ENCODE data around the gene SMPX. TPM values are rescaled to one million over a fixed set of nuclear protein-coding genes. Genes with fewer than 3 reads are reported as not detected.

Gene SMPX
- polyA plus RNA-seq, 1 of the 3 experiments (the other 2 are of a cell fraction), result not detected

DNA sequence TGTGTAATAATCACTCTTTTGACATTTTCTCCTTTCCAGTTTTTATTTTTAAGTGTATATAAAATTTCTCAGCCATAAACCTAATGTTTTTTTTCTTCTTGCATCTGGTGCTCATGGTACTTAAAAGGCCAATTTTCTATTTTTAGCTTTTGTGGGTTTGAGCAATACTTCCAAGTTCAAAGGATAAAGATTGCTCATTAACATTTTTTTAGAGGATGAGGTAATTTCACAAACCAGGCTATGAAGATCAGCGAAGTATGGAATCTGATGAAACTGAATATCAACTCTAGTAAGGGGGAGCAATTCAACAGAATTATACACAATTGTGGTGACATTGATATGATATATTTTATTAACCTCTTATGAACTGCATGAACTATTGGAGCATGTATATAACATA, 74.0 kb downstream of the SMPX start:
- no peak overlapping the region for H2AFZ ChIP-seq (ENCODE audit: low read depth)
- no peak overlapping the region for H3K4me3 ChIP-seq (ENCODE audit: low read depth in 2 of 2, low read length in 1 of 2)
- H3K4me2 ChIP-seq, result no peak overlapping the region
- H3K9me2 ChIP-seq, result no peaks in the 10 kb centered on the region
- ChIA-PET POLR2A (no interaction called here), CTCF (no interaction called here)
- no peaks in the 10 kb centered on the region for H4K20me1 ChIP-seq (ENCODE audit: insufficient read depth)
- no peak for TF ChIP-seq FOXJ3 (CRISPR knock-in tag; IDR thresholded peaks at IDR 0.05)
- H3K27ac ChIP-seq (ENCODE audit: low read depth in 2 of 2, low read length in 1 of 2), result no peak overlapping the region
- H3F3A ChIP-seq (replicated peaks; ENCODE audit: insufficient read depth), result no peaks in the 10 kb centered on the region
- H3K4me1 ChIP-seq (ENCODE audit: control insufficient read depth in 1 of 2, insufficient read depth in 2 of 2, low read depth in 1 of 2, low read length in 1 of 2), result no peaks in the 10 kb centered on the region
- 14% methylated on average over 1 of the region's 1 CpG for WGBS (ENCODE audit: low lambda C conversion rate)
- H3K79me2 ChIP-seq (ENCODE audit: insufficient read depth), result no peaks in the 10 kb centered on the region
- DNase-seq, result no peak
- H3K9me3 ChIP-seq, result no peaks in the 10 kb centered on the region
- no peaks in the 10 kb centered on the region for H3K27me3 ChIP-seq (ENCODE audit: insufficient read depth)
- H3K36me3 ChIP-seq (replicated peaks in 1 of 2; ENCODE audit: control insufficient read depth in 1 of 2, insufficient read depth in 2 of 2, low read length in 1 of 2), result no peaks in the 10 kb centered on the region
- no peak overlapping the region for H3K9ac ChIP-seq

DNA sequence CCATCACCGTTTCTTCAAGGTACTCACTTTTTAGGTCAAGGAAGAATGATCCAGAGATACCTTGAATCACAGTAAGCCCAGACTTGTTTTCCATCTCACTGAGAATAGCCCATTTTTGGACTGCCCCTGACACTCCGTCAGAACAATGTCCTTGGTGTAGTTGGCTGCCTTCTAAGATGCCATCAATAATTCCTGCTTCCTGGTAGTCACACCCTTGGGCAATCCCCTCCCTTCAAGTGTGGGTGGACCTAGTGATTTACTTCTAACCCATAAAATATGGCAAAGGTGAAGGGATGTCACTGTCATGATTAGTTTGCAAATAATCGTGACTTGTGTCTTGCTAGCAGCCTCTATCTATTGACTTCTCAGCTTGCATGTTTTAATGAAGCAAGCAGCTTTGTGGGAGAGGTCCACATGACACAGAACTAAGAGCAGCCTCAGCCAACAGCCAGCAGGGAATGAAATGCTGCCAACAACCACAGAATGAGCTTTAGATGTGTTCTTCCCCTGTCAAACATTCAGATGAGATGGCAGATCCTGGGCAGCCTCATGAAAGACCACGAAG, 79.8 kb downstream of the SMPX start:
- H3K27ac ChIP-seq (ENCODE audit: low read depth in 2 of 2, low read length in 1 of 2), result no peak overlapping the region
- H3K9me2 ChIP-seq, result no peaks in the 10 kb centered on the region
- H4K20me1 ChIP-seq (ENCODE audit: insufficient read depth), result no peaks in the 10 kb centered on the region
- TF ChIP-seq ELF1 (IDR thresholded peaks at IDR 0.05) (no peak), RCOR1 (IDR thresholded peaks at IDR 0.05; ENCODE audit: low read length) (no peak), SMC3 (IDR thresholded peaks at IDR 0.05; ENCODE audit: low read depth, low read length) (no peak), MXI1 (IDR thresholded peaks at IDR 0.05; ENCODE audit: low read depth, low read length) (no peak)
- no peak overlapping the region for H3K4me3 ChIP-seq (ENCODE audit: low read depth in 2 of 2, low read length in 1 of 2)
- no peaks in the 10 kb centered on the region for H3K79me2 ChIP-seq (ENCODE audit: insufficient read depth)
- no peaks in the 10 kb centered on the region for H3K36me3 ChIP-seq (replicated peaks in 1 of 2; ENCODE audit: control insufficient read depth in 1 of 2, insufficient read depth in 2 of 2, low read length in 1 of 2)
- 15% methylated on average over 4 of the region's 4 CpGs for WGBS (ENCODE audit: low lambda C conversion rate)
- ChIA-PET CTCF (no interaction called here), POLR2A (no interaction called here)
- H3K4me1 ChIP-seq (ENCODE audit: control insufficient read depth in 1 of 2, insufficient read depth in 2 of 2, low read depth in 1 of 2, low read length in 1 of 2), result no peaks in the 10 kb centered on the region
- H2AFZ ChIP-seq (ENCODE audit: low read depth), result no peak overlapping the region
- no peak for DNase-seq
- no peak overlapping the region for H3K9ac ChIP-seq
- no peak overlapping the region for H3K4me2 ChIP-seq
- no peaks in the 10 kb centered on the region for H3F3A ChIP-seq (replicated peaks; ENCODE audit: insufficient read depth)
- H3K27me3 ChIP-seq (ENCODE audit: insufficient read depth), result no peaks in the 10 kb centered on the region
- no peaks in the 10 kb centered on the region; the same call in 1 of the 2 replicates for H3K9me3 ChIP-seq

DNA sequence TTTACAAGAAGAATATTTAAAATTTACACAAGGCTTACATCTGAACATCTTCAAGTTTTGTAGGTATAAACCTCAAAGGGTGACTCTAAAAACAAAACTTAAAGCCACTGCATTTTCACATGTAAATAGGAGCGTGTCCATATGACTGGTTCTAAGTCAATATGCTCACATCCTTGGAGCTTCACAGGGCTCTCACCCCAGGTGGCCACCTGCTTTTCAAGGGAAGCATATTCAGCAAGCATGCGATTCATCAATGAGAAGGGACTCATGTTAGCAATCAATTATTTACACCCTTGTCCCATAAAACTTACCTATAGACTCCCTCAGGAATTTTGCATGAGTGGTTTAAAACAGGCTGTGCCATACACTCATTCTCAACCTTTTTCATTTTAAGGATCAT, 82.0 kb downstream of the SMPX start:
- no peak overlapping the region for H3K9ac ChIP-seq
- no peaks in the 10 kb centered on the region; the same call in 1 of the 2 replicates for H3K9me3 ChIP-seq
- POLR2A ChIA-PET, result no interaction called here
- 35% methylated on average over 2 of the region's 2 CpGs for WGBS (ENCODE audit: low lambda C conversion rate)
- TF ChIP-seq FOXM1 (IDR thresholded peaks at IDR 0.05; ENCODE audit: low read depth), result no peak
- TF ChIP-seq ZBTB33 (IDR thresholded peaks at IDR 0.05; ENCODE audit: borderline replicate concordance, low read depth), result no peak
- no peaks in the 10 kb centered on the region for H3F3A ChIP-seq (replicated peaks; ENCODE audit: insufficient read depth)
- H3K4me1 ChIP-seq (ENCODE audit: control insufficient read depth in 1 of 2, insufficient read depth in 2 of 2, low read depth in 1 of 2, low read length in 1 of 2), result no peaks in the 10 kb centered on the region
- H4K20me1 ChIP-seq (ENCODE audit: insufficient read depth), result no peaks in the 10 kb centered on the region
- no peaks in the 10 kb centered on the region for H3K79me2 ChIP-seq (ENCODE audit: insufficient read depth)
- H3K27me3 ChIP-seq (ENCODE audit: insufficient read depth), result no peaks in the 10 kb centered on the region
- H3K4me2 ChIP-seq, result no peak overlapping the region
- no peak for DNase-seq
- no peaks in the 10 kb centered on the region for H3K9me2 ChIP-seq
- no peaks in the 10 kb centered on the region for H3K36me3 ChIP-seq (replicated peaks in 1 of 2; ENCODE audit: control insufficient read depth in 1 of 2, insufficient read depth in 2 of 2, low read length in 1 of 2)
- CTCF ChIA-PET, result interaction anchor here (0.8 kb wide), 1 partner anchor 23 kb away, joined by 3 read pairs; no protein-coding TSS in a partner anchor
- H3K4me3 ChIP-seq (ENCODE audit: low read depth in 2 of 2, low read length in 1 of 2), result no peak overlapping the region
- no peak overlapping the region for H3K27ac ChIP-seq (ENCODE audit: low read depth in 2 of 2, low read length in 1 of 2)
- no peak overlapping the region for H2AFZ ChIP-seq (ENCODE audit: low read depth)
